ENCODE data around the gene GPR15LG. TPM values are rescaled to one million over a fixed set of nuclear protein-coding genes. Genes with fewer than 3 reads are reported as not detected.
"Not testable (repeated sequence)": the region's sequence is repeated elsewhere in the genome, so short reads cannot be mapped to it uniquely, and the experiment has no call there.

GPR15LG gene
- not detected in 2 replicates for total RNA-seq (2022)
- Bru-seq, nascent RNA, result percentile 6 among the genes with signal in this experiment
- BruChase-seq, experiment 1, labeled RNA remaining after a 2-hour chase, result percentile 18 among the genes with signal in this experiment
- percentile 11 among the genes with signal in this experiment for BruChase-seq, experiment 2, labeled RNA remaining after a 6-hour chase
- long read RNA-seq, result 0 reads

DNA sequence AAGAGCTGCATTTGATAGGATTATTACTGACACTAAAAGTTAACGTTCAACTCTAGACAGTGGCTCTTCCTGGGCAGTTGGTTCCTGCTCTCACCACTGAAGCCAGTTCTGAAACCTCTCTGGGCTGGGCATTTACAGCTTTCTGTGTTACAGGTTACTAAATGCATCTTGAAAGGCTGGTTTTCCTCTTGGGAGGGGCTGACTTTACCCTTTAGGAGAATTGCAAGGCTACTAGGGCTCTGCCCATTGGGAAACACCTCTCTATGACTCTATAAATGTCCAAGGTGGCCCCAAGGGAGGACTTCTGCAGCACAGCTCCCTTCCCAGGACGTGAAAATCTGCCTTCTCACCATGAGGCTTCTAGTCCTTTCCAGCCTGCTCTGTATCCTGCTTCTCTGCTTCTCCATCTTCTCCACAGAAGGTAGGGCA is at the start of gene GPR15LG:
TSS of gene GPR15LG (plus strand) at position 301 of the 429 bp plus-strand sequence. CDS start at position 352, 51 bp downstream.
- H3K9me3 ChIP-seq, result no peaks in the 10 kb centered on the region
- ChIA-PET POLR2A (no interaction called here), CTCF (no interaction called here)
- no peaks in the 10 kb centered on the region for H3K9me3 Mint-ChIP-seq (ENCODE audit: unreplicated experiment)
- H3K4me1 ChIP-seq, result no peaks in the 10 kb centered on the region
- TF ChIP-seq, protein P1, sequence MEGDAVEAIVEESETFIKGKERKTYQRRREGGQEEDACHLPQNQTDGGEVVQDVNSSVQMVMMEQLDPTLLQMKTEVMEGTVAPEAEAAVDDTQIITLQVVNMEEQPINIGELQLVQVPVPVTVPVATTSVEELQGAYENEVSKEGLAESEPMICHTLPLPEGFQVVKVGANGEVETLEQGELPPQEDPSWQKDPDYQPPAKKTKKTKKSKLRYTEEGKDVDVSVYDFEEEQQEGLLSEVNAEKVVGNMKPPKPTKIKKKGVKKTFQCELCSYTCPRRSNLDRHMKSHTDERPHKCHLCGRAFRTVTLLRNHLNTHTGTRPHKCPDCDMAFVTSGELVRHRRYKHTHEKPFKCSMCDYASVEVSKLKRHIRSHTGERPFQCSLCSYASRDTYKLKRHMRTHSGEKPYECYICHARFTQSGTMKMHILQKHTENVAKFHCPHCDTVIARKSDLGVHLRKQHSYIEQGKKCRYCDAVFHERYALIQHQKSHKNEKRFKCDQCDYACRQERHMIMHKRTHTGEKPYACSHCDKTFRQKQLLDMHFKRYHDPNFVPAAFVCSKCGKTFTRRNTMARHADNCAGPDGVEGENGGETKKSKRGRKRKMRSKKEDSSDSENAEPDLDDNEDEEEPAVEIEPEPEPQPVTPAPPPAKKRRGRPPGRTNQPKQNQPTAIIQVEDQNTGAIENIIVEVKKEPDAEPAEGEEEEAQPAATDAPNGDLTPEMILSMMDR (IDR thresholded peaks at IDR 0.05; ENCODE audit: insufficient read depth in 1 of 2, low read depth in 1 of 2, low read length in 1 of 2, severe bottlenecking in 1 of 2, unreplicated experiment in 1 of 2), result no peak
- no peaks in the 10 kb centered on the region for H3K4me1 Mint-ChIP-seq (ENCODE audit: low read depth, unreplicated experiment)
- no peak for DNase-seq
- H3K36me3 Mint-ChIP-seq (ENCODE audit: insufficient read depth, unreplicated experiment), result no peaks in the 10 kb centered on the region
- no peak within 1 kb of the TSS for H3K27ac Mint-ChIP-seq (ENCODE audit: unreplicated experiment)
- no peak within 1 kb of the TSS for H3K4me3 Mint-ChIP-seq (ENCODE audit: unreplicated experiment)
- no peaks in the 10 kb centered on the region for H3K27me3 ChIP-seq (replicated peaks; ENCODE audit: control insufficient read depth, insufficient read depth, low read length)
- BruUV-seq (replicated peaks), result no TSS peak
- H3K27me3 Mint-ChIP-seq (ENCODE audit: insufficient read depth, unreplicated experiment), result peaks cover 4% of the 10 kb centered on the region
- intact Hi-C loops (cut with micrococcal nuclease; ENCODE audit: unreplicated experiment), result no loop called here
- no peak within 1 kb of the TSS for H3K4me3 ChIP-seq (ENCODE audit: low read depth, low read length)
- H3K36me3 ChIP-seq (ENCODE audit: control insufficient read depth, insufficient read depth, low read length), result no peaks in the 10 kb centered on the region

DNA sequence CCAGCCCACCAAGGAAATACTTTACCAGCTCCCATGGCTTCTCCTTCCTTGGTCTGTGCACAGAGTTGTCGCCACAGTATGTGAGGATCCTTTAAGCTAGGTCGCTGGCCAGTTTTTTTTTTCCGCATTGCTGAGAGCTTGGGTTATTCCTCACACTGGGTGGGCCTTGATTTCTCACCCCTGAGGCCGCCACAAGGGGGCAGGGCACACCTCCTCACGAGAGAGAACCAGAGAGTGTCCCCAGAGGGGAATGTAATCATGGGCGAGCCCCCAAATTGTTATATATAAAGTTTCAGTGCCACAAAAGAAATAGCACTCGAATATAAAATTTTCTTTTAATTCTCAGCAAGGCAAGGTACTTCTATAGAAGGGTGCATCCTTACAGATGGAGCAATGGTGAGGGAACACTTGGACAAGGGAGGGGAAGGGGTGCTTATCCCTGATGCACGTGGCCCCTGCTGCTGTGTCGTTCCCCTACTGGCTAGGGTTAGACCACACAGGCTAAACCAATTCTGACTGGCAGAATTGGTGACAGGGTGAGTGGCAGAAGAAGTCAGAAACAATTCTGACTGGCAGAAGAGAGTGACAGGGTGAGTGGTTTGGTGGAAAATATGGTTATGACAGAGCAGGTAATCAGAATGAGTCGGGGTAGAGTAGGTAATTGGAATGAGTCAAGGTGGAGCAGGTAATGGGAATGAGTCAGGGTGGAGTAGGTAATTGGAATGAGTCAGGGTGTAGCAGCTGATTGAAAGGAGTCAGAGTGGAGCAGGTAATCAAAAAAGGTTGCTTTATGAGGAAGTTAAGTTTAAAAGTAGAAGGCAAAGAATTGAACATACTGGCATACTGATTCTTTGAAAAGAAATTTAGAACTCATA is 47.5 kb upstream of the GPR15LG start:
- H3K27me3 ChIP-seq (replicated peaks; ENCODE audit: control insufficient read depth, insufficient read depth, low read length); H3K4me3 ChIP-seq (ENCODE audit: low read depth, low read length); H3K4me1 Mint-ChIP-seq (ENCODE audit: low read depth, unreplicated experiment); H3K27me3 Mint-ChIP-seq (ENCODE audit: insufficient read depth, unreplicated experiment); POLR2A ChIA-PET; H3K4me3 Mint-ChIP-seq (ENCODE audit: unreplicated experiment); H3K36me3 ChIP-seq (ENCODE audit: control insufficient read depth, insufficient read depth, low read length); intact Hi-C loops (cut with micrococcal nuclease; ENCODE audit: unreplicated experiment); H3K4me1 ChIP-seq; BruUV-seq (replicated peaks); H3K27ac Mint-ChIP-seq (ENCODE audit: unreplicated experiment); H3K36me3 Mint-ChIP-seq (ENCODE audit: insufficient read depth, unreplicated experiment); H3K9me3 ChIP-seq; CTCF ChIA-PET: not testable (repeated sequence)
- DNase-seq, result peak in 1 of 2 experiments; percentile 14
- peaks cover 10% of the 10 kb centered on the region for H3K9me3 Mint-ChIP-seq (ENCODE audit: unreplicated experiment)

DNA sequence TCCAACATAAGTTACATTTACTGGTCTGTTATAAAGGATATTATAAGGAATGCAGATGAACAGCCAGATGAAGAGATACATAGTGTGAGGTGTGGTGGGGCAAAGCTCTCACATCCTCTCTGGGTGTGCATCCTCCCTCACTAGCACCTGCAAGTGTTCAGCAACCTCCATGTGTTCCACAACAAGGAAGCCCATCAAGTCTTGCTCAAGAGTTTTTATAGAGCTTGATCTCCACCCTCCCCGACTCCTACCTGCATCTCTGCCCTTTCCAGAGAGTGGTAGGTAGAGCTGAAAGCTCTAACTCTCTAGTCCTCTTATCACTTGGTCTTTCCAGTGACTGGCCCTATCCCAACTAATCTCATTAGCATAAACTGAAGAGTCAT is 46.8 kb upstream of the GPR15LG start:
- H3K27ac Mint-ChIP-seq (ENCODE audit: unreplicated experiment), result no peak overlapping the region
- H3K4me3 ChIP-seq (ENCODE audit: low read depth, low read length), result no peak overlapping the region
- no peaks in the 10 kb centered on the region for H3K27me3 ChIP-seq (replicated peaks; ENCODE audit: control insufficient read depth, insufficient read depth, low read length)
- CTCF ChIA-PET, result no interaction called here
- H3K36me3 ChIP-seq (ENCODE audit: control insufficient read depth, insufficient read depth, low read length), result no peaks in the 10 kb centered on the region
- H3K4me1 Mint-ChIP-seq (ENCODE audit: low read depth, unreplicated experiment), result no peaks in the 10 kb centered on the region
- intact Hi-C loops (cut with micrococcal nuclease; ENCODE audit: unreplicated experiment), result no loop called here
- H3K9me3 ChIP-seq, result peaks cover 7% of the 10 kb centered on the region; the same call in 1 of the 2 replicates
- no peaks in the 10 kb centered on the region for H3K4me1 ChIP-seq
- H3K36me3 Mint-ChIP-seq (ENCODE audit: insufficient read depth, unreplicated experiment), result no peaks in the 10 kb centered on the region
- no peak for DNase-seq
- peaks cover 2% of the 10 kb centered on the region for H3K27me3 Mint-ChIP-seq (ENCODE audit: insufficient read depth, unreplicated experiment)
- H3K4me3 Mint-ChIP-seq (ENCODE audit: unreplicated experiment), result no peak overlapping the region
- POLR2A ChIA-PET, result no interaction called here
- TF ChIP-seq, protein P1 (IDR thresholded peaks at IDR 0.05; ENCODE audit: insufficient read depth in 1 of 2, low read depth in 1 of 2, low read length in 1 of 2, severe bottlenecking in 1 of 2, unreplicated experiment in 1 of 2), result no peak
- peaks cover 10% of the 10 kb centered on the region for H3K9me3 Mint-ChIP-seq (ENCODE audit: unreplicated experiment)
- BruUV-seq (replicated peaks), result no TSS peak
